Neural cell (in vitro differentiated cells): ENCODE measurements around the gene SH3RF2. TPM values are rescaled to one million over a fixed set of nuclear protein-coding genes. Genes with fewer than 3 reads are reported as not detected.

Experiments used
- H2AFZ ChIP-seq: fragments of 200-600, 300-800 bp; sonication (generic), shearing (Covaris generic); 2 replicates; pipeline ENCODE4 v1.6.0; 2014; ENCODE audit warnings: low read depth, mild to moderate bottlenecking, antibody characterized with exemption, low read length, moderate library complexity
- H3F3A ChIP-seq: fragments of 200-600 bp; shearing (Covaris generic); 2 replicates; pipeline ENCODE4 v1.6.1; 2016; ENCODE audit warnings: mild to moderate bottlenecking, moderate library complexity, mixed read lengths, antibody characterized with exemption, low read length; ENCODE audit not compliant: insufficient read depth, poor library complexity, severe bottlenecking
- H3K27ac ChIP-seq: fragments of 200-600, 300-800 bp; sonication (generic), shearing (Covaris generic); 2 replicates; pipeline ENCODE4 v1.5.1; 2014; ENCODE audit warnings: mild to moderate bottlenecking, low read length, moderate library complexity
- H3K27me3 ChIP-seq: fragments of 300-800, 200-600 bp; sonication (generic), shearing (Covaris generic); 2 replicates; pipeline ENCODE4 v1.6.0; 2014; ENCODE audit warnings: mild to moderate bottlenecking, low read depth, low read length, moderate library complexity; ENCODE audit not compliant: insufficient read depth
- H3K36me3 ChIP-seq: fragments of 300-800, 200-600 bp; sonication (generic), shearing (Covaris generic); 2 replicates; pipeline ENCODE4 v1.5.1; 2014; ENCODE audit warnings: mild to moderate bottlenecking, antibody characterized with exemption, low read length, moderate library complexity; ENCODE audit not compliant: insufficient read depth
- H3K4me2 ChIP-seq: fragments of 300-800, 200-600 bp; sonication (generic), shearing (Covaris generic); 2 replicates; pipeline ENCODE4 v1.6.0; 2014; ENCODE audit warnings: mild to moderate bottlenecking, low read length
- H3K4me3 ChIP-seq: fragments of 300-800, 200-600 bp; sonication (generic), shearing (Covaris generic); 2 replicates; pipeline ENCODE4 v1.5.1; 2014; ENCODE audit warnings: mild to moderate bottlenecking, low read length, moderate library complexity
- H3K79me2 ChIP-seq: fragments of 200-600 bp; shearing (Covaris generic); replicated peaks from 2 replicates; pipeline ENCODE4 v1.6.0; 2014; ENCODE audit warnings: mild to moderate bottlenecking, low read length, moderate library complexity; ENCODE audit not compliant: insufficient read depth
- H3K9ac ChIP-seq: fragments of 300-800, 200-600 bp; sonication (generic), shearing (Covaris generic); 2 replicates; pipeline ENCODE4 v1.6.1; 2016; ENCODE audit warnings: mild to moderate bottlenecking, low read length, mixed read lengths
- H3K9me2 ChIP-seq: fragments of 200-600 bp; shearing (Covaris generic); 2 replicates; pipeline ENCODE4 v1.6.1; 2016; ENCODE audit warnings: mild to moderate bottlenecking, low read length, mixed read lengths; ENCODE audit not compliant: insufficient read depth
- H3K9me3 ChIP-seq: fragments of 200-600, 300-800 bp; sonication (generic), shearing (Covaris generic); 2 replicates; pipeline ENCODE4 v1.6.1; 2016; ENCODE audit warnings: mild to moderate bottlenecking, mixed run types, low read length, moderate library complexity, mixed read lengths
- H4K20me1 ChIP-seq: fragments of 200-600 bp; shearing (Covaris generic); 2 replicates; pipeline ENCODE4 v1.6.1; 2016; ENCODE audit warnings: mild to moderate bottlenecking, mixed run types; ENCODE audit not compliant: insufficient read depth
- CTCF ChIP-seq: fragments of 450-650 bp; IDR thresholded peaks from 2 replicates; pipeline ENCODE4 v1.5.1; 2014; ENCODE audit warnings: antibody characterized with exemption, mild to moderate bottlenecking, moderate library complexity; ENCODE audit not compliant: poor library complexity, severe bottlenecking
- EP300 ChIP-seq: fragments of 450-650 bp; conservative IDR thresholded peaks from 2 replicates; pipeline ENCODE4 v1.6.1; 2014; ENCODE audit warnings: antibody characterized with exemption, mild to moderate bottlenecking, moderate library complexity; ENCODE audit not compliant: poor library complexity, severe bottlenecking
- EZH2 ChIP-seq: fragments of 200-600, 300-800 bp; shearing (Covaris generic), sonication (generic); IDR thresholded peaks from 2 replicates; pipeline ENCODE4 v1.6.1; 2014; ENCODE audit warnings: antibody characterized with exemption, low read length, borderline replicate concordance, mild to moderate bottlenecking; ENCODE audit not compliant: insufficient read depth, poor library complexity, severe bottlenecking
- MXI1 ChIP-seq: fragments of 450-650 bp; conservative IDR thresholded peaks from 2 replicates; pipeline ENCODE4 v1.6.1; 2014; ENCODE audit warnings: antibody characterized with exemption, mild to moderate bottlenecking; ENCODE audit not compliant: poor library complexity, severe bottlenecking
- POLR2AphosphoS5 ChIP-seq: IDR thresholded peaks from 2 replicates; pipeline ENCODE4 v1.6.1; 2012
- RAD21 ChIP-seq: fragments of 450-650 bp; conservative IDR thresholded peaks from 2 replicates; pipeline ENCODE4 v1.6.1; 2014; ENCODE audit warnings: antibody characterized with exemption, mild to moderate bottlenecking, moderate library complexity
- REST ChIP-seq: IDR thresholded peaks from 2 replicates; pipeline ENCODE4 v1.6.1; 2012; ENCODE audit warnings: borderline replicate concordance
- SMC3 ChIP-seq: fragments of 450-650 bp; conservative IDR thresholded peaks from 2 replicates; pipeline ENCODE4 v1.6.1; 2014; ENCODE audit warnings: antibody characterized with exemption, mild to moderate bottlenecking, moderate library complexity; ENCODE audit not compliant: poor library complexity
- TAF1 ChIP-seq: IDR thresholded peaks from 2 replicates; pipeline ENCODE4 v1.6.1; 2012; ENCODE audit warnings: low read depth
- polyA plus RNA-seq: library from polyadenylated mRNA; depleted of rRNA; stranded (reverse); fragments of >200 nt; gene quantifications from 2 replicates; pipeline ENCODE4 v1.2.3, GENCODE V29; 2014

The SH3RF2 gene
- polyA plus RNA-seq, 1 donor from 2014 or later = not detected

- H4K20me1 ChIP-seq = no peaks in the 10 kb centered on the region
- no peaks in the 10 kb centered on the region for H3K9me2 ChIP-seq
- H3K4me3 ChIP-seq = no peak overlapping the region
- H2AFZ ChIP-seq = no peak overlapping the region
- H3K27ac ChIP-seq = no peak overlapping the region
- no peaks in the 10 kb centered on the region for H3K27me3 ChIP-seq
- H3K4me2 ChIP-seq = no peak overlapping the region
- H3K79me2 ChIP-seq = no peaks in the 10 kb centered on the region
- no peaks in the 10 kb centered on the region for H3K36me3 ChIP-seq
- no peaks in the 10 kb centered on the region for H3K9me3 ChIP-seq
- no peak overlapping the region for H3K9ac ChIP-seq
- H3F3A ChIP-seq = no peaks in the 10 kb centered on the region
- TF ChIP-seq RAD21 = no peak
- no peak for TF ChIP-seq POLR2AphosphoS5
- no peak for TF ChIP-seq CTCF
- TF ChIP-seq MXI1 = no peak
- no peak for TF ChIP-seq TAF1
- TF ChIP-seq REST = no peak
- no peak for TF ChIP-seq SMC3
- no peak for TF ChIP-seq EZH2
- no peak for TF ChIP-seq EP300
These were observed 80.5 kb downstream of the SH3RF2 start for GRCh38 chr5:146016764-146017484.

GRCh38 chr5:146018514-146019375, 82.4 kb downstream of the SH3RF2 start:
- Histone ChIP-seq H3K27me3 (no peaks in the 10 kb centered on the region), H3K4me3 (no peak overlapping the region), H2AFZ (no peak overlapping the region), H3K79me2 (no peaks in the 10 kb centered on the region), H3K9me2 (no peaks in the 10 kb centered on the region), H3K36me3 (no peaks in the 10 kb centered on the region), H3K9me3 (no peaks in the 10 kb centered on the region), H3K4me2 (no peak overlapping the region), H3K9ac (no peak overlapping the region), H3F3A (no peaks in the 10 kb centered on the region), H4K20me1 (no peaks in the 10 kb centered on the region), H3K27ac (no peak overlapping the region)
- TF ChIP-seq POLR2AphosphoS5 = no peak
- no peak for TF ChIP-seq SMC3
- TF ChIP-seq CTCF = no peak
- no peak for TF ChIP-seq TAF1
- no peak for TF ChIP-seq MXI1
- no peak for TF ChIP-seq EP300
- TF ChIP-seq EZH2 = no peak
